Hepatocyte (in vitro differentiated cells): ENCODE results near the gene ZDHHC14. TPM values are rescaled to one million over a fixed set of nuclear protein-coding genes. Genes with fewer than 3 reads are reported as not detected.
A peak's percentile ranks its signal among the peaks of the same experiment; 100 is the strongest.

Experiments
- DNase-seq: peaks from one replicate; pipeline ENCODE4 v3.0.0-alpha.2; 2016; ENCODE audit warnings: low spot score
- H2AFZ ChIP-seq: fragments of 200-600 bp; sonication (generic); 2 replicates; pipeline ENCODE4 v1.6.0; 2016; ENCODE audit warnings: antibody characterized with exemption, mild to moderate bottlenecking
- H3K27ac ChIP-seq: fragments of 200-600 bp; sonication (generic); 2 replicates; pipeline ENCODE4 v1.5.1; 2016; ENCODE audit warnings: mild to moderate bottlenecking
- H3K27me3 ChIP-seq: fragments of 200-600 bp; sonication (generic); 2 replicates; pipeline ENCODE4 v1.6.1; 2016
- H3K36me3 ChIP-seq: fragments of 200-600 bp; sonication (generic); replicated peaks from 2 replicates; pipeline ENCODE4 v1.5.1; 2016; ENCODE audit warnings: low read depth; ENCODE audit not compliant: insufficient read depth
- H3K4me1 ChIP-seq: fragments of 200-600 bp; sonication (generic); 2 replicates; pipeline ENCODE4 v1.5.1; 2016; ENCODE audit warnings: mild to moderate bottlenecking, moderate library complexity; ENCODE audit not compliant: insufficient read depth
- H3K4me2 ChIP-seq: fragments of 200-600 bp; sonication (generic); 2 replicates; pipeline ENCODE4 v1.6.0; 2016
- H3K4me3 ChIP-seq: fragments of 200-600 bp; sonication (generic); 2 replicates; pipeline ENCODE4 v1.5.1; 2016; ENCODE audit warnings: mild to moderate bottlenecking
- H3K79me2 ChIP-seq: fragments of 200-600 bp; sonication (generic); 2 replicates; pipeline ENCODE4 v1.6.0; 2017; ENCODE audit warnings: mild to moderate bottlenecking
- H3K9me2 ChIP-seq: fragments of 200-600 bp; sonication (generic); replicated peaks from 2 replicates; pipeline ENCODE4 v1.6.0; 2017; ENCODE audit warnings: mild to moderate bottlenecking; ENCODE audit not compliant: insufficient read depth
- H3K9me3 ChIP-seq: fragments of 200-600 bp; sonication (generic); 2 replicates; pipeline ENCODE4 v1.5.1; 2016; ENCODE audit warnings: low read depth, mild to moderate bottlenecking
- H4K20me1 ChIP-seq: fragments of 200-600 bp; sonication (generic); 2 replicates; pipeline ENCODE4 v1.6.0; 2016; ENCODE audit warnings: mild to moderate bottlenecking; ENCODE audit not compliant: insufficient read depth, poor library complexity, severe bottlenecking
- CTCF ChIP-seq: fragments of 200-600 bp; sonication (generic); IDR thresholded peaks from 2 replicates; pipeline ENCODE4 v1.5.1; 2016; ENCODE audit warnings: antibody characterized with exemption, mild to moderate bottlenecking; ENCODE audit not compliant: poor library complexity
- EZH2 ChIP-seq: fragments of 200-600 bp; sonication (generic); IDR thresholded peaks from 2 replicates; pipeline ENCODE4 v1.6.1; 2016; ENCODE audit warnings: antibody characterized with exemption, mild to moderate bottlenecking, borderline replicate concordance
- EZH2phosphoT487 ChIP-seq: fragments of 200-600 bp; sonication (generic); IDR thresholded peaks from one replicate; pipeline ENCODE4 v1.6.1; 2018; ENCODE audit warnings: antibody characterized with exemption, mild to moderate bottlenecking, low read depth, moderate library complexity; ENCODE audit not compliant: unreplicated experiment, severe bottlenecking
- WGBS: methylation state at CpG from one replicate; pipeline ENCODE4 v1.1.6; 2016; ENCODE audit warnings: low lambda C conversion rate; ENCODE audit errors: missing lambda C conversion rate; 5-methylcytosine and 5-hydroxymethylcytosine counted together
- microRNA-seq: library from miRNA; unstranded; fragments of <30 nt; microRNA quantifications from one replicate; pipeline ENCODE4, GENCODE V29; 2017
- polyA plus RNA-seq: library from polyadenylated mRNA; unstranded; fragments of >200 nt; fragmentation: Nextera tagmentation; extraction: Ambion mirVana; gene quantifications from 2 replicates; pipeline ENCODE4 v1.2.1, GENCODE V29; 2016
- small RNA-seq: library from RNA; depleted of rRNA; stranded (forward); fragments of <200 nt; gene quantifications from one replicate; pipeline ENCODE3, GENCODE V24; 2014
- total RNA-seq: library from RNA; depleted of rRNA; stranded (reverse); fragments of >200 nt; gene quantifications from 2 replicates; pipeline ENCODE4 v1.2.3, GENCODE V29; 2014

Gene ZDHHC14
- total and polyA plus RNA-seq, 2 experiments from 2014 or later: 11.8 to 25.2 TPM

DNA sequence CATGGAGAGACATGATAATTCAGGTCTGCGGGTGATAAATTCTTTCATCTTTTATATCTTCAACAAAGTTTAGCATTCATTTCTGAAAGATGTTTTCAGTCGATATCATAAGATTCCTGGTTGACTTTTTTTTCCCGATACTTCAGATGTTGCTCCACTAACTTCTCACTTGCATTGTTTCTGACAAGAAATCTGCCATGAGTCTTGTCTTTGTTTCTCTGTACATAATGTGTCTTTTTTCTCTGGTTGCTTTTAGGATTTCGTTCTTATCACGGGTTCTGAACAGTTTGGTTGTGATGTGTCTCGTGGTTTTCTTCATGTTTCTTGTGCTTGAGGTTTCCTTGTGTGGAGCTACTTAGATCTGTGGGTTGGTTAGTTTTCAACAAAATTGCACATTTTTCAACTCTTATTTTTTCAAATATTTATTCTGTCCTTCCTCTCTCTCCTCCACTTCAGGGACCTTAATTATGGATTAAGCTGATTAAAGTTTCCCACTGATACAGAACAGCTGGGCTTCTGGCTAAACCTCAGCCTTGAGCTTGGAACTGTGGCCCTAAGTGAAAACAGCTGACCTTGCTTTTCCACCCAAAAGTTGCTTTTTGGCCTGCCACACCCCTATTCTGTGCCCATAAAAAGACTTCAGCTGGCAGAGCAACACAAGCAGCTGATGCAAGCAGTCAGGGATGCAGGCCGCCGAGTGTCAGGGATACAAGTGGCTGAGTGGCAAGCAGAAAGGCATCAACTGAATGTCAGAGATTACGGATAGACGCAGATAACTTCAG, 344.2 kb downstream of the ZDHHC14 start:
- Histone ChIP-seq H4K20me1 (no peaks in the 10 kb centered on the region), H3K79me2 (no peaks in the 10 kb centered on the region), H3K36me3 (no peaks in the 10 kb centered on the region), H3K27me3 (no peaks in the 10 kb centered on the region), H3K4me2 (no peak overlapping the region), H3K9me3 (no peaks in the 10 kb centered on the region), H3K9me2 (no peaks in the 10 kb centered on the region), H2AFZ (no peak overlapping the region), H3K4me3 (no peak overlapping the region), H3K4me1 (no peaks in the 10 kb centered on the region), H3K27ac (no peak overlapping the region)
- 96% methylated on average over 10 of the region's 10 CpGs for WGBS
- TF ChIP-seq CTCF: no peak
- no peak for TF ChIP-seq EZH2phosphoT487
- no peak for TF ChIP-seq EZH2
- DNase-seq: no peak

GRCh38 chr6:157725836-157726235, 344.8 kb downstream of the ZDHHC14 start:
- TF ChIP-seq EZH2phosphoT487 (no peak), CTCF (no peak), EZH2 (no peak)
- H3K9me2 ChIP-seq: no peaks in the 10 kb centered on the region
- no peaks in the 10 kb centered on the region for H3K79me2 ChIP-seq
- H3K27me3 ChIP-seq: no peaks in the 10 kb centered on the region
- no peaks in the 10 kb centered on the region for H3K4me1 ChIP-seq
- no peaks in the 10 kb centered on the region for H4K20me1 ChIP-seq
- H3K27ac ChIP-seq: no peak overlapping the region
- H3K4me3 ChIP-seq: no peak overlapping the region
- H2AFZ ChIP-seq: no peak overlapping the region
- 97% methylated on average over 7 of the region's 7 CpGs for WGBS
- DNase-seq: no peak
- no peaks in the 10 kb centered on the region for H3K9me3 ChIP-seq
- H3K4me2 ChIP-seq: no peak overlapping the region
- H3K36me3 ChIP-seq: no peaks in the 10 kb centered on the region

DNA sequence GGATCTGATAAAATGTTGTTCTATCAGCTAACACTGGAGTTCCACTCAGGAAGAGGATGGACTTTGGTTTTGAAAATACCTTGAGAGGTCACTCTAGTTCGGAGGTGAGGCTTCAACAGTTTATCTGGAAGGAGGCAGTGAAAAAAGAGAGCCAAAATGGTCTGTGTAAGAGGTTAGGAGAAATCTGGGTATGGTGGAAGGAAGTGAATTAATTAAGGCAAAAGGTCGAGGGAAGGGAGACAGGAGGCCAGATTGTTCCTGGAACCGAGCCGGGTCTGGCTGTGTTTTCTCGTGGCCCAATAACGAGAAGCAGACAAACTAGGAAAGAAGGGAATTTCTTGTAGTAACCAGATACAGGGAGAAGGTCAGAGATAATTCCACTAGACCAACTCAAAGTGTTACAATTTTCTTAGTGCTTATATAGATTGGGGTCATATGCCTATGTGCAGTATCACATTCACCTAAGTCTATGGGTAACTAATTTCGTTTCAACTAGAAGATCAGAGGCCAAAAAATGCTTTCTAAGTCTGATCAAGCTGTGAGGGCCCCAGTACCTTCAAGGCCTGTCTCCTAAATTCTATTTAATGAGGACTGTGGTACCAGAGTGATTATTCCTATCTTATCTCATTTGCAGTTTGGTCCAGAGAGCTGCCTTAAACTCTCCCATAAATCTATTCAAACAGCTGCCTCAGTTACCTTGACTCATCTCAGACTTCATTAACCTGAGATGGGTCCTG, 346.1 kb downstream of the ZDHHC14 start:
- Histone ChIP-seq H3K4me1 (no peaks in the 10 kb centered on the region), H2AFZ (no peak overlapping the region), H3K79me2 (no peaks in the 10 kb centered on the region), H3K9me2 (no peaks in the 10 kb centered on the region), H3K4me3 (no peak overlapping the region), H4K20me1 (no peaks in the 10 kb centered on the region), H3K27ac (peak overlapping the region; percentile 58), H3K36me3 (no peaks in the 10 kb centered on the region), H3K27me3 (no peaks in the 10 kb centered on the region), H3K4me2 (no peak overlapping the region), H3K9me3 (no peaks in the 10 kb centered on the region)
- 64% methylated on average over 7 of the region's 7 CpGs for WGBS
- no peak for DNase-seq
- TF ChIP-seq EZH2: no peak
- no peak for TF ChIP-seq EZH2phosphoT487
- no peak for TF ChIP-seq CTCF

Small RNA genes lying within 50 kb of the gene (microRNA-seq; reads per million reads assigned to microRNA genes)
- gene MIR3692: not detected

Small RNA genes lying within 50 kb of the gene (small RNA-seq; reads per million reads assigned to genes)
- gene MIR3692: not detected

Other genes starting within 250 kb of the ZDHHC14 start
- gene TMEM242, start 57.7 kb upstream of the ZDHHC14 start, total RNA-seq: 8.7 and 9.0 TPM in 2 replicates
- 13.7 TPM in 2 replicates for gene TMEM242, start 57.7 kb upstream of the ZDHHC14 start, polyA plus RNA-seq